Endodermal cell (in vitro differentiated cells): ENCODE data around the gene ICA1. TPM values are rescaled to one million over a fixed set of nuclear protein-coding genes. Genes with fewer than 3 reads are reported as not detected.

Experiments used
- DNase-seq: peaks from one replicate; pipeline ENCODE4 v3.0.0-alpha.2; 2017
- H3K27ac ChIP-seq: 2 replicates; pipeline ENCODE4 v1.5.1; 2013; ENCODE audit warnings: mild to moderate bottlenecking, low read depth, low read length, moderate library complexity
- H3K27me3 ChIP-seq: 2 replicates; pipeline ENCODE4 v1.6.1; 2013; ENCODE audit warnings: mild to moderate bottlenecking, low read length, moderate library complexity; ENCODE audit not compliant: insufficient read depth, control insufficient read depth, poor library complexity, severe bottlenecking
- H3K36me3 ChIP-seq: 2 replicates; pipeline ENCODE4 v1.7.0; 2013; ENCODE audit warnings: mild to moderate bottlenecking, low read length, moderate library complexity; ENCODE audit not compliant: control insufficient read depth, insufficient read depth
- H3K4me1 ChIP-seq: one replicate; pipeline ENCODE4 v1.7.0; 2013; ENCODE audit warnings: low read length; ENCODE audit not compliant: control insufficient read depth, insufficient read depth
- H3K4me3 ChIP-seq: 2 replicates; pipeline ENCODE4 v1.5.1; 2013; ENCODE audit warnings: mild to moderate bottlenecking, low read length, moderate library complexity
- H3K9ac ChIP-seq: 2 replicates; pipeline ENCODE4 v1.6.1; 2013; ENCODE audit warnings: mild to moderate bottlenecking, low read length, moderate library complexity; ENCODE audit not compliant: poor library complexity, severe bottlenecking; ENCODE audit errors: extremely low read depth
- H3K9me3 ChIP-seq: 2 replicates; pipeline ENCODE4 v1.6.1; 2013; ENCODE audit warnings: mild to moderate bottlenecking, low read length, moderate library complexity; ENCODE audit not compliant: control insufficient read depth
- H3K27ac Mint-ChIP-seq: 2 replicates; pipeline ENCODE4 v1.8.0; 2020; ENCODE audit warnings: mixed read lengths
- H3K27me3 Mint-ChIP-seq: 2 replicates; pipeline ENCODE4 v1.8.0; 2021; ENCODE audit warnings: mild to moderate bottlenecking, mixed read lengths; ENCODE audit not compliant: insufficient read depth
- H3K36me3 Mint-ChIP-seq: 2 replicates; pipeline ENCODE4 v1.8.0; 2020; ENCODE audit warnings: low read depth, mixed read lengths
- H3K4me1 Mint-ChIP-seq: 2 replicates; pipeline ENCODE4 v1.8.0; 2020; ENCODE audit warnings: mixed read lengths
- H3K4me3 Mint-ChIP-seq: 2 replicates; pipeline ENCODE4 v1.8.0; 2020; ENCODE audit warnings: mild to moderate bottlenecking, moderate library complexity, mixed read lengths
- H3K9me3 Mint-ChIP-seq: 2 replicates; pipeline ENCODE4 v1.8.0; 2020; ENCODE audit warnings: mild to moderate bottlenecking, mixed read lengths
- CTCF ChIP-seq: fragments of 200-600 bp; sonication (generic); conservative IDR thresholded peaks from 2 replicates; pipeline ENCODE4 v1.5.0; 2021; ENCODE audit warnings: antibody characterized with exemption, mild to moderate bottlenecking
- WGBS, 2 experiments: methylation state at CpG; one replicate each; pipeline versions ENCODE4 v1.1.5 to v1.1.7; 2013; ENCODE audit warnings: missing lambda C conversion rate in 2 of 2, mixed read lengths in 1 of 2; ENCODE audit not compliant: insufficient coverage in 1 of 2, insufficient read length in 1 of 2; 5-methylcytosine and 5-hydroxymethylcytosine counted together
- total RNA-seq, 2 donors: library from RNA; stranded (reverse); fragmentation: NEBNext Ultra II Directional in 1 of 2; extraction: Animal tissue kit (Norgen Biotek cat#: 25700) in 1 of 2; gene quantifications; 2 replicates in 1 of 2; 3 replicates in 1 of 2; pipeline ENCODE4 v1.2.1, GENCODE V29; 2021

Gene ICA1
- total RNA-seq, 2 donors from 2014 or later, result 25.0 to 50.2 TPM

GRCh38 chr7:8254215-8254614, 7.8 kb downstream of the ICA1 start:
- H3K4me3 ChIP-seq, result no peak overlapping the region
- H3K27me3 Mint-ChIP-seq, result peaks cover 2% of the 10 kb centered on the region
- no peaks in the 10 kb centered on the region for H3K36me3 ChIP-seq
- no peaks in the 10 kb centered on the region for H3K36me3 Mint-ChIP-seq
- H3K27ac Mint-ChIP-seq, result no peak overlapping the region
- no peaks in the 10 kb centered on the region for H3K9me3 ChIP-seq
- no peaks in the 10 kb centered on the region for H3K27me3 ChIP-seq
- no peaks in the 10 kb centered on the region for H3K4me1 ChIP-seq
- no peak overlapping the region for H3K9ac ChIP-seq
- 83 to 94% methylated on average over 1 to 3 of the region's 3 CpGs for WGBS, 2 experiments
- no peaks in the 10 kb centered on the region for H3K9me3 Mint-ChIP-seq
- TF ChIP-seq CTCF, result no peak
- H3K27ac ChIP-seq, result no peak overlapping the region
- DNase-seq, result no peak
- H3K4me3 Mint-ChIP-seq, result no peak overlapping the region
- H3K4me1 Mint-ChIP-seq, result peaks cover 9% of the 10 kb centered on the region

- Histone ChIP-seq H3K27me3 (no peaks in the 10 kb centered on the region), H3K9ac (no peak overlapping the region), H3K4me3 (no peak overlapping the region), H3K36me3 (no peaks in the 10 kb centered on the region), H3K27ac (no peak overlapping the region), H3K9me3 (no peaks in the 10 kb centered on the region), H3K4me1 (no peaks in the 10 kb centered on the region)
- no peak for DNase-seq
- H3K27ac Mint-ChIP-seq, result no peak overlapping the region
- peaks cover 9% of the 10 kb centered on the region for H3K4me1 Mint-ChIP-seq
- 100% methylated on average over 1 of the region's 1 CpG for WGBS, 2 experiments
- no peaks in the 10 kb centered on the region for H3K36me3 Mint-ChIP-seq
- no peaks in the 10 kb centered on the region for H3K27me3 Mint-ChIP-seq
- no peak for TF ChIP-seq CTCF
- H3K9me3 Mint-ChIP-seq, result no peaks in the 10 kb centered on the region
- no peak overlapping the region for H3K4me3 Mint-ChIP-seq
Observed at GRCh38 chr7:8251195-8251594, 10.8 kb downstream of the ICA1 start.

GRCh38 chr7:8250547-8250946, 11.4 kb downstream of the ICA1 start:
- H3K36me3 ChIP-seq, result no peaks in the 10 kb centered on the region
- Mint-ChIP-seq H3K27ac (no peak overlapping the region), H3K9me3 (no peaks in the 10 kb centered on the region), H3K4me1 (peaks cover 9% of the 10 kb centered on the region), H3K4me3 (no peak overlapping the region), H3K36me3 (no peaks in the 10 kb centered on the region), H3K27me3 (no peaks in the 10 kb centered on the region)
- H3K9me3 ChIP-seq, result no peaks in the 10 kb centered on the region
- H3K9ac ChIP-seq, result no peak overlapping the region
- TF ChIP-seq CTCF, result no peak
- no peaks in the 10 kb centered on the region for H3K4me1 ChIP-seq
- no peak for DNase-seq
- no peaks in the 10 kb centered on the region for H3K27me3 ChIP-seq
- 86 to 95% methylated on average over 1 of the region's 1 CpG for WGBS, 2 experiments
- no peak overlapping the region for H3K27ac ChIP-seq
- H3K4me3 ChIP-seq, result no peak overlapping the region
